Measurements from ENCODE around the gene SELENOP. TPM values are rescaled to one million over a fixed set of nuclear protein-coding genes. Genes with fewer than 3 reads are reported as not detected.

The SELENOP gene
- total and polyA plus RNA-seq, 2 of the 8 experiments (the other 6 are each of a cell fraction or from before 2014, with no cell fraction given): 5.5 to 19.4 TPM

DNA sequence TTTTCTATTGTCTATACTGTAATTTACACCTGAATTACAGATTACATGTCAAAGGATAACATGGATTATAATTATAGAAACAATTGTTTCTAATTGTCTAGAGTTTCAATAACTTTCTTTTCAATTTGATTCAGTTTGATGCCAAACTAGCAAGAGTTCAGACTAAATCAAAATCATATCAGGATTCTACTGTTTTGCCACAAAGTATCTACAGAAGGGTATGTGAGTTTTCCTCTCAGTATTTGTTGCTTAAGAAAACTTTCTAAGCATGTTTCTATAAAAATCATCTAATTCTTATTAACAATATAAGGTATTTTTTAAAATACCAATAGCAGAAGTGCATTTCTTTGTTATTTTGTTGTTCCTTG lies 12.5 kb downstream of the SELENOP start:
- no peak overlapping the region for H2BK20ac ChIP-seq (ENCODE audit: low read length)
- CTCF ChIA-PET (ENCODE audit: partially characterized antibody): interaction anchor here (0.8 kb wide), 1 partner anchor 626 kb away, joined by 3 read pairs; no protein-coding TSS in a partner anchor
- H2AK5ac ChIP-seq (ENCODE audit: low read depth, low read length): no peak overlapping the region
- no peak overlapping the region for H3K4me2 ChIP-seq (ENCODE audit: insufficient read depth in 1 of 2, low read depth in 2 of 2, low read length in 2 of 2)
- H3K9ac ChIP-seq (replicated peaks in 1 of 4; ENCODE audit: extremely low read depth in 1 of 4, low read depth in 3 of 4, low read length in 3 of 4): no peak overlapping the region
- no peak overlapping the region for H2BK12ac ChIP-seq (ENCODE audit: low read depth, low read length)
- no peaks in the 10 kb centered on the region for H4K20me1 ChIP-seq (replicated peaks in 1 of 2; ENCODE audit: control insufficient read depth in 1 of 2, insufficient read depth in 2 of 2, low read length in 2 of 2)
- H3K4me3 ChIP-seq (ENCODE audit: extremely low read depth in 1 of 4, insufficient read depth in 2 of 4, low read depth in 3 of 4, low read length in 4 of 4): no peak overlapping the region
- POLR2A ChIA-PET (ENCODE audit: partially characterized antibody): no interaction called here
- H3K27ac ChIP-seq (ENCODE audit: low read depth, low read length): no peak overlapping the region
- H2BK15ac ChIP-seq (ENCODE audit: low read length): no peak overlapping the region
- no peak overlapping the region for H2AFZ ChIP-seq (ENCODE audit: low read length)
- H3K18ac ChIP-seq (ENCODE audit: extremely low read depth, low read length): no peak overlapping the region
- no peaks in the 10 kb centered on the region for H3K4me1 ChIP-seq (replicated peaks in 1 of 4; ENCODE audit: control insufficient read depth in 3 of 4, insufficient read depth in 4 of 4, low read length in 3 of 4)
- no peak overlapping the region for H2BK120ac ChIP-seq (replicated peaks; ENCODE audit: low read depth, low read length)
- H2BK5ac ChIP-seq (ENCODE audit: low read depth, low read length): no peak overlapping the region
- H4K5ac ChIP-seq (ENCODE audit: insufficient read length, low read depth, low read length): no peak overlapping the region
- no peak overlapping the region for H3K23ac ChIP-seq (ENCODE audit: insufficient read length)
- no peaks in the 10 kb centered on the region for H3K27me3 ChIP-seq (replicated peaks in 1 of 4; ENCODE audit: control insufficient read depth in 3 of 4, extremely low read depth in 1 of 4, insufficient read depth in 3 of 4, low read length in 3 of 4)
- no peak overlapping the region for H4K8ac ChIP-seq (ENCODE audit: extremely low read depth, insufficient read depth, low read length)
- no peak overlapping the region for H3K56ac ChIP-seq (replicated peaks; ENCODE audit: insufficient read length, low read depth, low read length)
- FAIRE-seq: no peak
- H3K14ac ChIP-seq (ENCODE audit: insufficient read length): no peak overlapping the region
- H3K23me2 ChIP-seq (ENCODE audit: low read depth, low read length): peaks cover 2% of the 10 kb centered on the region; the same call in 1 of the 2 replicates
- H3K9me3 ChIP-seq (ENCODE audit: insufficient read depth in 2 of 2, low read depth in 1 of 2, low read length in 1 of 2): no peaks in the 10 kb centered on the region
- H3K36me3 ChIP-seq (ENCODE audit: control insufficient read depth in 2 of 4, insufficient read depth in 4 of 4, low read length in 3 of 4): peaks cover 0 to 14% (median 3%) of the 10 kb centered on the region in 4 experiments; a peak in 2 of 8 replicates
- no peak overlapping the region for H4K91ac ChIP-seq (replicated peaks; ENCODE audit: insufficient read length, low read length)
- DNase-seq (ENCODE audit: low read depth in 1 of 2, low spot score in 2 of 2): no peak
- H3K4ac ChIP-seq (replicated peaks; ENCODE audit: insufficient read length, low read depth, low read length): no peak overlapping the region
- no peaks in the 10 kb centered on the region for H3K79me1 ChIP-seq (ENCODE audit: low read depth, low read length)
- no peaks in the 10 kb centered on the region for H3K79me2 ChIP-seq (ENCODE audit: control insufficient read depth in 1 of 2, insufficient read depth in 2 of 2, low read length in 2 of 2)
- TF ChIP-seq USF2 (IDR thresholded peaks at IDR 0.05; ENCODE audit: low read length) (no peak), GABPA (IDR thresholded peaks at IDR 0.05; ENCODE audit: borderline replicate concordance, insufficient read depth, low read length) (no peak), TAF1 (IDR thresholded peaks at IDR 0.05; ENCODE audit: low read depth, low read length) (no peak), RXRA (IDR thresholded peaks at IDR 0.05; ENCODE audit: insufficient read depth, low read depth, low read length) (no peak), CTBP2 (IDR thresholded peaks at IDR 0.05; ENCODE audit: borderline replicate concordance, insufficient read depth, insufficient read length, low read length) (no peak), POU5F1 (IDR thresholded peaks at IDR 0.05; ENCODE audit: low read depth, low read length) (no peak), NANOG (IDR thresholded peaks at IDR 0.05; ENCODE audit: insufficient read depth, low read depth, low read length, poor library complexity, severe bottlenecking) (no peak)
- TF ChIP-seq, protein P1, sequence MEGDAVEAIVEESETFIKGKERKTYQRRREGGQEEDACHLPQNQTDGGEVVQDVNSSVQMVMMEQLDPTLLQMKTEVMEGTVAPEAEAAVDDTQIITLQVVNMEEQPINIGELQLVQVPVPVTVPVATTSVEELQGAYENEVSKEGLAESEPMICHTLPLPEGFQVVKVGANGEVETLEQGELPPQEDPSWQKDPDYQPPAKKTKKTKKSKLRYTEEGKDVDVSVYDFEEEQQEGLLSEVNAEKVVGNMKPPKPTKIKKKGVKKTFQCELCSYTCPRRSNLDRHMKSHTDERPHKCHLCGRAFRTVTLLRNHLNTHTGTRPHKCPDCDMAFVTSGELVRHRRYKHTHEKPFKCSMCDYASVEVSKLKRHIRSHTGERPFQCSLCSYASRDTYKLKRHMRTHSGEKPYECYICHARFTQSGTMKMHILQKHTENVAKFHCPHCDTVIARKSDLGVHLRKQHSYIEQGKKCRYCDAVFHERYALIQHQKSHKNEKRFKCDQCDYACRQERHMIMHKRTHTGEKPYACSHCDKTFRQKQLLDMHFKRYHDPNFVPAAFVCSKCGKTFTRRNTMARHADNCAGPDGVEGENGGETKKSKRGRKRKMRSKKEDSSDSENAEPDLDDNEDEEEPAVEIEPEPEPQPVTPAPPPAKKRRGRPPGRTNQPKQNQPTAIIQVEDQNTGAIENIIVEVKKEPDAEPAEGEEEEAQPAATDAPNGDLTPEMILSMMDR (IDR thresholded peaks at IDR 0.05; ENCODE audit: control extremely low read depth in 1 of 3, insufficient read depth in 1 of 3, low read depth in 1 of 3, low read length in 3 of 3): no peak
